22Rv1 (cell line): Measurements from ENCODE around the gene ETNK1.

Experiments
- H3K27ac ChIP-seq: fragments of 450-650 bp; 2 replicates; pipeline ENCODE4 v1.5.1; 2017
- CTCF ChIP-seq: fragments of 450-650 bp; IDR thresholded peaks from 2 replicates; pipeline ENCODE4 v1.5.1; 2017; ENCODE audit warnings: mild to moderate bottlenecking
- ZFX ChIP-seq: fragments of 450-650 bp; IDR thresholded peaks from 2 replicates; pipeline ENCODE4 v1.6.1; 2017; ENCODE audit warnings: antibody characterized with exemption, borderline replicate concordance

ETNK1 gene

GRCh38 chr12:22729431-22729956 lies 104.5 kb downstream of the ETNK1 start:
- TF ChIP-seq CTCF: no peak
- no peak for TF ChIP-seq ZFX
- no peak overlapping the region for H3K27ac ChIP-seq

- H3K27ac ChIP-seq: no peak overlapping the region
- no peak for TF ChIP-seq CTCF
- TF ChIP-seq ZFX: no peak
Observed at GRCh38 chr12:22729957-22730443, 105.0 kb downstream of the ETNK1 start.

- no peak for TF ChIP-seq ZFX
- no peak for TF ChIP-seq CTCF
- H3K27ac ChIP-seq: no peak overlapping the region
Observed at GRCh38 chr12:22731236-22731635, 106.3 kb downstream of the ETNK1 start.

- TF ChIP-seq CTCF: peak; percentile 8; the same call in 1 of the 2 replicates
- no peak for TF ChIP-seq ZFX
Observed at GRCh38 chr12:22733756-22734155, 108.8 kb downstream of the ETNK1 start.

GRCh38 chr12:22738945-22739344 lies 114.0 kb downstream of the ETNK1 start:
- no peak for TF ChIP-seq CTCF
- TF ChIP-seq ZFX: no peak
- no peak overlapping the region for H3K27ac ChIP-seq

More at GRCh38 chr12:22733756-22734155, 108.8 kb downstream of the ETNK1 start:
- H3K27ac ChIP-seq: no peak overlapping the region
